ENCODE measurements around the gene LCE6A. TPM values are rescaled to one million over a fixed set of nuclear protein-coding genes. Genes with fewer than 3 reads are reported as not detected.

Gene LCE6A
- total RNA-seq, 1 experiment from 2014 or later = not detected

DNA sequence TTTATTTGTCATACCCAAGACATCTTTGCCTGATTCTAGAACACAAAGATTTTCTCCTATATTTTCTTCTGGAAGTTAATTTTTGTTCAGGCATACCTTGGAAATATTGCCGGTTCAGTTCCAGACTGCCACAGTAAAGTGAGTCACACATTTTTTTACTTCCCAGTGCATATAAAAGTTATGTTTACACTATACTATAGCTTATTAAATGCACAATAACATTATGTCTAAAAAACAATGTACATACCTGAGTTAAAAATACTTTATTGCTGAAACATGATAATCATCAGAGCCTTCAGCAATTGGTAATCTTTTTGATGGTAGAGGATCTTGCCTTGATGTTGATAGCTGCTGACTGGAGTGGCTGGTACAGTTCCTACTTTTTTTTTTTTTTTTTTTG is 45.5 kb downstream of the LCE6A start:
- Histone ChIP-seq H3K9ac (ENCODE audit: low read length) (no peak overlapping the region), H3K4me3 (ENCODE audit: low read length) (no peak overlapping the region), H2AFZ (ENCODE audit: low read length) (no peak overlapping the region), H3K36me3 (ENCODE audit: insufficient read depth, low read length) (no peaks in the 10 kb centered on the region), H3K9me2 (replicated peaks; ENCODE audit: insufficient read depth, low read length) (no peaks in the 10 kb centered on the region), H3K4me1 (ENCODE audit: low read length) (peaks cover 5% of the 10 kb centered on the region; the same call in 1 of the 2 replicates), H3K9me3 (ENCODE audit: low read length) (no peaks in the 10 kb centered on the region), H3K27ac (ENCODE audit: low read length) (no peak overlapping the region), H3K79me2 (ENCODE audit: low read length) (no peaks in the 10 kb centered on the region), H3K27me3 (ENCODE audit: low read length) (no peaks in the 10 kb centered on the region), H3K4me2 (ENCODE audit: low read depth, low read length, poor library complexity, severe bottlenecking) (no peak overlapping the region), H4K20me1 (ENCODE audit: insufficient read depth, low read depth, low read length) (no peaks in the 10 kb centered on the region)
- no peak for DNase-seq

Other genes starting within 250 kb of the LCE6A start
- not detected in 2 replicates for gene LCE3C, start 242.6 kb upstream of the LCE6A start, total RNA-seq (2014; rRNA removed; shearing (Covaris generic); ENCODE audit: low replicate concordance)
- gene LCE3B, start 229.0 kb upstream of the LCE6A start, total RNA-seq (2014; rRNA removed; shearing (Covaris generic); ENCODE audit: low replicate concordance) = not detected in 2 replicates
- not detected in 2 replicates for gene LCE3A, start 219.8 kb upstream of the LCE6A start, total RNA-seq (2014; rRNA removed; shearing (Covaris generic); ENCODE audit: low replicate concordance)
- gene LCE2D, start 179.5 kb upstream of the LCE6A start, total RNA-seq (2014; rRNA removed; shearing (Covaris generic); ENCODE audit: low replicate concordance) = not detected in 2 replicates
- gene LCE2C, start 167.6 kb upstream of the LCE6A start, total RNA-seq (2014; rRNA removed; shearing (Covaris generic); ENCODE audit: low replicate concordance) = not detected in 2 replicates
- not detected in 2 replicates for gene LCE2B, start 156.7 kb upstream of the LCE6A start, total RNA-seq (2014; rRNA removed; shearing (Covaris generic); ENCODE audit: low replicate concordance)
- gene LCE2A, start 144.5 kb upstream of the LCE6A start, total RNA-seq (2014; rRNA removed; shearing (Covaris generic); ENCODE audit: low replicate concordance) = not detected in 2 replicates
- gene LCE4A, start 134.7 kb upstream of the LCE6A start, total RNA-seq (2014; rRNA removed; shearing (Covaris generic); ENCODE audit: low replicate concordance) = not detected in 2 replicates
- not detected in 2 replicates for gene KPRP, start 84.8 kb upstream of the LCE6A start, total RNA-seq (2014; rRNA removed; shearing (Covaris generic); ENCODE audit: low replicate concordance)
- not detected in 2 replicates for gene LCE1F, start 67.7 kb upstream of the LCE6A start, total RNA-seq (2014; rRNA removed; shearing (Covaris generic); ENCODE audit: low replicate concordance)
- gene LCE1E, start 56.6 kb upstream of the LCE6A start, total RNA-seq (2014; rRNA removed; shearing (Covaris generic); ENCODE audit: low replicate concordance) = not detected in 2 replicates
- not detected in 2 replicates for gene LCE1D, start 46.1 kb upstream of the LCE6A start, total RNA-seq (2014; rRNA removed; shearing (Covaris generic); ENCODE audit: low replicate concordance)
- gene LCE1C, start 36.2 kb upstream of the LCE6A start, total RNA-seq (2014; rRNA removed; shearing (Covaris generic); ENCODE audit: low replicate concordance) = not detected in 2 replicates
- not detected in 2 replicates for gene LCE1B, start 30.9 kb upstream of the LCE6A start, total RNA-seq (2014; rRNA removed; shearing (Covaris generic); ENCODE audit: low replicate concordance)
- gene LCE1A, start 15.4 kb upstream of the LCE6A start, total RNA-seq (2014; rRNA removed; shearing (Covaris generic); ENCODE audit: low replicate concordance) = not detected in 2 replicates
- gene LCE7A, start 17.1 kb downstream of the LCE6A start, total RNA-seq (2014; rRNA removed; shearing (Covaris generic); ENCODE audit: low replicate concordance) = not detected in 2 replicates
- not detected in 2 replicates for gene SMCP, start 35.5 kb downstream of the LCE6A start, total RNA-seq (2014; rRNA removed; shearing (Covaris generic); ENCODE audit: low replicate concordance)
- not detected in 2 replicates for gene IVL, start 65.7 kb downstream of the LCE6A start, total RNA-seq (2014; rRNA removed; shearing (Covaris generic); ENCODE audit: low replicate concordance)
- not detected in 2 replicates for gene SPRR5, start 104.3 kb downstream of the LCE6A start, total RNA-seq (2014; rRNA removed; shearing (Covaris generic); ENCODE audit: low replicate concordance)
- not detected in 2 replicates for gene SPRR4, start 127.8 kb downstream of the LCE6A start, total RNA-seq (2014; rRNA removed; shearing (Covaris generic); ENCODE audit: low replicate concordance)
- not detected in 2 replicates for gene SPRR1A, start 141.2 kb downstream of the LCE6A start, total RNA-seq (2014; rRNA removed; shearing (Covaris generic); ENCODE audit: low replicate concordance)
- not detected in 2 replicates for gene SPRR3, start 158.9 kb downstream of the LCE6A start, total RNA-seq (2014; rRNA removed; shearing (Covaris generic); ENCODE audit: low replicate concordance)
- gene SPRR1B, start 188.3 kb downstream of the LCE6A start, total RNA-seq (2014; rRNA removed; shearing (Covaris generic); ENCODE audit: low replicate concordance) = not detected in 2 replicates
- gene SPRR2D, start 198.3 kb downstream of the LCE6A start, total RNA-seq (2014; rRNA removed; shearing (Covaris generic); ENCODE audit: low replicate concordance) = not detected in 2 replicates
- gene SPRR2A, start 214.7 kb downstream of the LCE6A start, total RNA-seq (2014; rRNA removed; shearing (Covaris generic); ENCODE audit: low replicate concordance) = not detected in 2 replicates
- not detected in 2 replicates for gene SPRR2B, start 228.8 kb downstream of the LCE6A start, total RNA-seq (2014; rRNA removed; shearing (Covaris generic); ENCODE audit: low replicate concordance)

Data from Karpas-422 (cell line).